ENCODE results near the gene PPM1N.

- 0 out of 2 replicates have a peak, but pooled peaks have one; percentile 22 for TF ChIP-seq PATZ1 (CRISPR knock-in tag; IDR thresholded peaks at IDR 0.05; ENCODE audit: borderline replicate concordance)
- TF ChIP-seq CSDC2 (CRISPR knock-in tag; IDR thresholded peaks at IDR 0.05), result no peak
- no peak for TF ChIP-seq ESRRG (CRISPR knock-in tag; IDR thresholded peaks at IDR 0.05)
- no peak for TF ChIP-seq PPARA (CRISPR knock-in tag; IDR thresholded peaks at IDR 0.05; ENCODE audit: borderline replicate concordance)
- no peak for TF ChIP-seq CREB5 (CRISPR knock-in tag; IDR thresholded peaks at IDR 0.05; ENCODE audit: low read depth)
- no peak for TF ChIP-seq BACH2 (CRISPR knock-in tag; IDR thresholded peaks at IDR 0.05; ENCODE audit: borderline replicate concordance)
- no peak for TF ChIP-seq ZNF8 (CRISPR knock-in tag; IDR thresholded peaks at IDR 0.05)
- TF ChIP-seq ZNF565 (CRISPR knock-in tag; conservative IDR thresholded peaks at IDR 0.05; ENCODE audit: low read depth), result no peak
- no peak for TF ChIP-seq GLIS3 (CRISPR knock-in tag; IDR thresholded peaks at IDR 0.05)
- TF ChIP-seq SNAI2 (CRISPR knock-in tag; IDR thresholded peaks at IDR 0.05), result no peak
- TF ChIP-seq ZFP3 (CRISPR knock-in tag; IDR thresholded peaks at IDR 0.05), result no peak
- TF ChIP-seq ARNTL (CRISPR knock-in tag; IDR thresholded peaks at IDR 0.05; ENCODE audit: borderline replicate concordance, low read depth), result no peak
- peak; percentile 76; the same call in 1 of the 2 replicates for TF ChIP-seq RARB (CRISPR knock-in tag; IDR thresholded peaks at IDR 0.05)
These were observed 30.6 kb upstream of the PPM1N start, which contains the start of gene FOSB for GRCh38 chr19:45467456-45468158.

Data from SK-N-SH treated with all-trans-retinoic acid at 6 μM for 48 hours (cell line).